Brain pericyte (primary cell): ENCODE results near the gene SRSF8.
"Not testable (repeated sequence)": the region's sequence is repeated elsewhere in the genome, so short reads cannot be mapped to it uniquely, and the experiment has no call there.

Experiments used
- DNase-seq: peaks from one replicate; pipeline ENCODE4 v3.0.0-alpha.2; 2012; ENCODE audit warnings: low read depth, low spot score

SRSF8 gene

GRCh38 chr11:95095858-95096587, 29.3 kb downstream of the SRSF8 start:
- DNase-seq: no peak

GRCh38 chr11:95097209-95097608, 30.5 kb downstream of the SRSF8 start:
- DNase-seq: no peak

GRCh38 chr11:95098826-95099225, 32.1 kb downstream of the SRSF8 start:
- DNase-seq: no peak

GRCh38 chr11:95100191-95100648, 33.5 kb downstream of the SRSF8 start:
- no peak for DNase-seq

GRCh38 chr11:95100856-95101507, 34.3 kb downstream of the SRSF8 start:
- no peak for DNase-seq

GRCh38 chr11:95101935-95102334, 35.2 kb downstream of the SRSF8 start:
- no peak for DNase-seq

GRCh38 chr11:95102733-95103132, 36.0 kb downstream of the SRSF8 start:
- no peak for DNase-seq

- DNase-seq: no peak
Observed at GRCh38 chr11:95103701-95104100, 37.0 kb downstream of the SRSF8 start.

- DNase-seq: no peak
Observed at GRCh38 chr11:95104121-95104830, 37.6 kb downstream of the SRSF8 start.

GRCh38 chr11:95104856-95105255, 38.1 kb downstream of the SRSF8 start:
- no peak for DNase-seq

- no peak for DNase-seq
Observed at GRCh38 chr11:95108159-95108611, 41.5 kb downstream of the SRSF8 start.

GRCh38 chr11:95108671-95109551, 42.2 kb downstream of the SRSF8 start:
- DNase-seq: peak; percentile 72

GRCh38 chr11:95111471-95111870, 44.8 kb downstream of the SRSF8 start:
- DNase-seq: not testable (repeated sequence)

GRCh38 chr11:95111923-95112540, 45.3 kb downstream of the SRSF8 start:
- no peak for DNase-seq

GRCh38 chr11:95115597-95115996, 48.9 kb downstream of the SRSF8 start:
- no peak for DNase-seq

- no peak for DNase-seq
Observed at GRCh38 chr11:95119361-95120060, 52.8 kb downstream of the SRSF8 start.
